Middle frontal gyrus (tissue), 1 donor: ENCODE measurements around the gene PKIG.
"Not testable (repeated sequence)": the region's sequence is repeated elsewhere in the genome, so short reads cannot be mapped to it uniquely, and the experiment has no call there.

Source experiments
- DNase-seq: peaks from one replicate; pipeline ENCODE4 v3.0.0-alpha.2; 2015; ENCODE audit warnings: low spot score; ENCODE audit errors: extremely low spot score

Gene PKIG

GRCh38 chr20:44637522-44638372 is 55.4 kb downstream of the PKIG start:
- no peak for DNase-seq

GRCh38 chr20:44640522-44640921 is 58.1 kb downstream of the PKIG start:
- no peak for DNase-seq

GRCh38 chr20:44641325-44641724 is 58.9 kb downstream of the PKIG start:
- DNase-seq, result no peak

GRCh38 chr20:44642203-44643153 is 60.1 kb downstream of the PKIG start:
- no peak for DNase-seq

GRCh38 chr20:44643154-44643519 is 60.8 kb downstream of the PKIG start:
- DNase-seq, result no peak

GRCh38 chr20:44643596-44644229 is 61.3 kb downstream of the PKIG start:
- no peak for DNase-seq

GRCh38 chr20:44644230-44644617 is 61.8 kb downstream of the PKIG start:
- DNase-seq, result no peak

- DNase-seq, result no peak
These were observed 62.3 kb downstream of the PKIG start for GRCh38 chr20:44644667-44645131.

- DNase-seq, result no peak
These were observed 63.8 kb downstream of the PKIG start for GRCh38 chr20:44646023-44646640.

GRCh38 chr20:44646641-44647274 is 64.4 kb downstream of the PKIG start:
- DNase-seq, result no peak

- DNase-seq, result no peak
These were observed 65.7 kb downstream of the PKIG start for GRCh38 chr20:44648068-44648467.

GRCh38 chr20:44648579-44648978 is 66.2 kb downstream of the PKIG start:
- DNase-seq, result no peak

GRCh38 chr20:44649126-44649525 is 66.7 kb downstream of the PKIG start:
- DNase-seq, result no peak

- DNase-seq, result no peak
These were observed 67.6 kb downstream of the PKIG start for GRCh38 chr20:44649976-44650375.

GRCh38 chr20:44650771-44651433 is 68.5 kb downstream of the PKIG start:
- DNase-seq, result no peak

- DNase-seq, result no peak
These were observed 69.0 kb downstream of the PKIG start for GRCh38 chr20:44651434-44651683.

- DNase-seq, result no peak
These were observed 69.5 kb downstream of the PKIG start, which contains the start of gene ADA for GRCh38 chr20:44651684-44652423. Gene ADA, minus strand, starts transcription at chr20:44651699. Its CDS starts 92 bp downstream, at chr20:44651607.

GRCh38 chr20:44653546-44653945 is 71.2 kb downstream of the PKIG start:
- DNase-seq, result no peak

- not testable (repeated sequence) for DNase-seq
These were observed 71.8 kb downstream of the PKIG start for GRCh38 chr20:44654210-44654609.

- no peak for DNase-seq
These were observed 74.1 kb downstream of the PKIG start for GRCh38 chr20:44656448-44656847.
